Epithelial cell of proximal tubule (primary cell): Measurements from ENCODE around the gene CAPS. TPM values are rescaled to one million over a fixed set of nuclear protein-coding genes. Genes with fewer than 3 reads are reported as not detected.

Experiments used
- DNase-seq: peaks from one replicate; pipeline ENCODE4 v3.0.0-alpha.2; 2011; ENCODE audit warnings: low read depth
- H3K4me3 ChIP-seq: 2 replicates; pipeline ENCODE4 v1.5.1; 2011; ENCODE audit warnings: low read depth, mild to moderate bottlenecking, low read length
- total RNA-seq: library from RNA; depleted of rRNA; stranded (reverse); fragments of >200 nt; gene quantifications from 2 replicates; pipeline ENCODE4 v1.2.3, GENCODE V29; 2015
- TF ChIP-seq, protein P1 (sequence below): conservative IDR thresholded peaks from 2 replicates; pipeline ENCODE4 v1.5.1; 2012; ENCODE audit warnings: low read depth, mild to moderate bottlenecking, low read length

CAPS gene
- total RNA-seq, 1 donor from 2014 or later: 4.2 TPM

DNA sequence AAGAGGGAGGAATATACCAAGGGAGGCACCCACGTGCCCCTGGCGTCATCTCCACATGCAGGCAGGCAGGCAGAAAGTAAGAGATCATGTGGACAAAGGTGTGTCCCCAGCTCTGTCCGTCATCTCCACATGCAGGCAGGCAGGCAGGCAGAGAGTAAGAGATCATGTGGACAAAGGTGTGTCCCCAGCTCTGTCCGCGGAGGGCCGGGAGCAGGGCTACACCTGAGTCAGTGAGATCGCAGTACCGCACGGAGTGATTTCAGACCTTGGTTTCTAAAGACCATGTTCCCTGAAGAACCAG, 22.2 kb downstream of the CAPS start:
- TF ChIP-seq, protein P1, sequence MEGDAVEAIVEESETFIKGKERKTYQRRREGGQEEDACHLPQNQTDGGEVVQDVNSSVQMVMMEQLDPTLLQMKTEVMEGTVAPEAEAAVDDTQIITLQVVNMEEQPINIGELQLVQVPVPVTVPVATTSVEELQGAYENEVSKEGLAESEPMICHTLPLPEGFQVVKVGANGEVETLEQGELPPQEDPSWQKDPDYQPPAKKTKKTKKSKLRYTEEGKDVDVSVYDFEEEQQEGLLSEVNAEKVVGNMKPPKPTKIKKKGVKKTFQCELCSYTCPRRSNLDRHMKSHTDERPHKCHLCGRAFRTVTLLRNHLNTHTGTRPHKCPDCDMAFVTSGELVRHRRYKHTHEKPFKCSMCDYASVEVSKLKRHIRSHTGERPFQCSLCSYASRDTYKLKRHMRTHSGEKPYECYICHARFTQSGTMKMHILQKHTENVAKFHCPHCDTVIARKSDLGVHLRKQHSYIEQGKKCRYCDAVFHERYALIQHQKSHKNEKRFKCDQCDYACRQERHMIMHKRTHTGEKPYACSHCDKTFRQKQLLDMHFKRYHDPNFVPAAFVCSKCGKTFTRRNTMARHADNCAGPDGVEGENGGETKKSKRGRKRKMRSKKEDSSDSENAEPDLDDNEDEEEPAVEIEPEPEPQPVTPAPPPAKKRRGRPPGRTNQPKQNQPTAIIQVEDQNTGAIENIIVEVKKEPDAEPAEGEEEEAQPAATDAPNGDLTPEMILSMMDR: no peak
- no peak for DNase-seq
- H3K4me3 ChIP-seq: no peak overlapping the region

DNA sequence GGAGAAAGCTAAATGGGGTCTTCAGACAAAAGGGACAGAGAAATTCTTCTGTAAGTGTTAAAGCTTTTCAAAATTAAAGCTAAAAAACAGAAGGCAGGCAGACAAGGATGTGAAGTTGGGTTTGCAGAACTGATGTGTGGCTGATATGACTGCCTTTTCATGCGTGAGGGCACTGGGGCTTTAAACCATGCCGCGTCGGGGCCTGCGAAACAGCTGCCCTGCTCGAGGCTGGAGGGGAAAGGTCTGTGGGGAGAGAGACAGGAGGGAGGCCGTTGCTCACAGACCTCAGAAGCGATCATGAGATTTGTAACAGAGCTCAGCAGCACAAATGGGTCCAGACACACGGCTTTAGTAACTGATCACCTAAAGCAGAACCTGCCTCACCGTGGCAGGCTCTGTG, 23.5 kb downstream of the CAPS start:
- DNase-seq: no peak
- TF ChIP-seq, protein P1: no peak
- H3K4me3 ChIP-seq: no peak overlapping the region

DNA sequence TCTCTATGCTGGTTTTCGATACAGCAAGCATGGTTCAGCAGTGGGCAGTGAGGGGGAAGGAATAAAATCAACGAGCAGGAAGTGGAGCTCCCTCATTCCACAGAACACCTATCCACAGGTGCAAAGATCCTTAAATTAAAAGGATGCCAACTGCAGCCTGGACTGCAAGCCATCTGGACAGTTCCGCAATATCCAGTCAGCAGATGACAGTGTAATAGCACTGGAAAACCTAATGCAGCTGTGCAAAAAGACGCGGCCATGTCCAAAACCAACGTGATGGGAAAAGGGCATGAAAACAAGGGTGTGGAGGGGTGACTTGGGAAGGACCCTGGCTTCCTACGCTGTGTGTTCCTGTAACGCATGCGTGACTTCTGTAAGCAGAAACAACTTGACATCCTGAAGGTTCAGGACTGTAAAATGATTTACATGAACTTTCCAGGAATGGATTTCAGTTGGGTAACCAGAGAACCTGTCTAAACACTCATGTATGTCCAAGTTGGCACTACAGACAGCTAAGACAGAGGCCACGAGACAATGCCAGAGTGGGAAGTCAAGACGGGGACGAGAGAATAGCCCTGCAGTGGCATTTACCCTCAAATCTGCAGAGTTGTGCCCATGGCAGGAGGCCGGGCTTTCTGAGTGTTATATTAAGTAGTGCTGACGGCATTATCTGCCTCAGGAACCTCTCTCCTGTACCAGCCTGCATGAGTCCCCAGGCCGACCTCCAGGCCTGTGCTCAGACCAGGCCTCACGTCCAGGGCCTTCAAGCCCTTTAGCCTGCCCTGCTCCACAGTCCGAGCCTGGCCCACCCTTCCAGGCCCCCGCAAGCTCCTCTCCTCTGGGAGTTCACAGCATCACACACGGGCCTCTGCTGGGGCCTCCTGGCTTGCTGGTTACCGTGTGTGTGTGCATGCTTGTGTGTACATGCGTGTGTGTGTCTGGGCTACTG, 26.5 kb downstream of the CAPS start:
- TF ChIP-seq, protein P1: no peak
- no peak for DNase-seq
- H3K4me3 ChIP-seq: no peak overlapping the region

DNA sequence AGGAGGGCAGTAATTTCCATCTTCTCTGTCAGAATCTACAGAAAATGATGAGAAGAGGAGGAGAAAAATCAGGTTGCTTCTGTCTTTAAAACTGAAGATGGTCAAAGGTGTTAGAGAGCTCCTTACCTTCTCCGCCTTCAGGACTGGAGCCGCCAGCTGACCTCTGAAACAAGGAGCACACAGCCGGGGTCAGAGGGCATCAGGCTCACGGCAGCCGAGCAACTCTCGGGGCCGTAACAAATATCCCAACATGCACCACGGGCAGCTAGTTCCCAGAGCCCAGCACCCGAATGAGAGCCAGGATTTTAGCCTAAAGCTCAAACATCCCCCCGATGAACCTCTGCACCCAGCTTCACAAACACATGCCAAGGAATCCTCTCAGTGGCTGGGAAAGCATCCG, 27.6 kb downstream of the CAPS start:
- TF ChIP-seq, protein P1: no peak
- DNase-seq: no peak
- no peak overlapping the region for H3K4me3 ChIP-seq

DNA sequence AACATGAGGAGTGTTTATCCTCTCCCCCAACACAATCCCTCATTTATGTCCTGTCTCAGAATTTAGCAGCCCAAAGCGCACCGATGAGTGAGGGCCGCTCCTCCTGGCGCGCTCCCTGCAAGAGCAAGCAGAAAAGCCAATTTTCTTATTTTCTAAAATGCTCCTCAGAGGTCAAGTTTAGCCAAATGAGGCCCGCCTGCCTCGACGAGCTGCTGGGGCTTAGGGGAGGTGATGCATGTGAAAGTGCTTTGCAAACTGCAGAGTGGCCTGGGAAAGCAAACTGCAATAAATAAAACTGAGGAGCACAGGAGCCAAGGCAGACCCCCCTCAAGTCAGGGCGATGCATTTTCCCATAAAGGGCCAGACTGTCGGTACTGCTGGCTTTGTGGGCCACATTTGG, 29.0 kb downstream of the CAPS start:
- no peak for DNase-seq
- H3K4me3 ChIP-seq: no peak overlapping the region
- TF ChIP-seq, protein P1: no peak

DNA sequence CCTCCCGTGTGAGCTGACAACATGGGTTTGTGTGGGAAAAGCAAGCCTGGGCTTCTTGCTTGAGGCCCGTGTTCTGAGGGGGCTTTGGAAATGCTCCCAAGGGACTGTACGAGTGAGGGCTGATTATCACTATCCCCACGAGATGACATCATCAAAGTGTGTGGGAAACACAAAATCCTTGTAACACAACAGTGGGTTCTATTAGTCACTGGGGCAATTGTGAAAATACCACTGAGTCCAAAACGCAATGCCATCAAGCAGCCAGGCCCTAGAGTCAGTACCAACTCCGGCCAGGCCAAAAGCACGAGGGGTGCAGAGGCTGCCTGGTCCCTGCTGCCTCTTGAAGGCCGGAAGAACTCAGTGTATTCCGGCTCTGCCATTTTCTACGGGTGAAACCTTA, 29.6 kb downstream of the CAPS start:
- DNase-seq: no peak
- TF ChIP-seq, protein P1: no peak
- H3K4me3 ChIP-seq: no peak overlapping the region

DNA sequence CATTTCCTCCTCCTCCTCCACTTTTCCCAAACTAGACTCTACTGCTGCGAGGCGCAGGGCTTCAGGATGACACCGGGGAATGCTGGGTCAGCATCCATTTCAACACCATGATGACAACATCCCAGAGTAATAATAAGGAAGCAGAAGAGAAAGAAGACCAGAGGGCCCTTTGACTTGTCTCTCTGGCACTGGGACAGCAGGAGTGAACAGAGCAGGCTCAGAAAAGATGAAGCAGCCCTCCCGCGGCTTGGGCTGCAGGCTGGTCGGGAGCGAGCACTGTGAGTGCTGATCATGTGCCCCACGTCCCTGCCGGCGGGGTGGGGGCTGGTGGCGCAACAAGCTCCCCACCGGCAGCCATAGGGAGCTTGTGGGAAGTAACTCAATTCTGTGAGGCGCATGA, 33.4 kb downstream of the CAPS start:
- TF ChIP-seq, protein P1: no peak
- no peak for DNase-seq
- H3K4me3 ChIP-seq: no peak overlapping the region
